Fibroblast of skin of right quadriceps (primary cell): ENCODE measurements around the gene TDRD3.
"Not testable (repeated sequence)": the region's sequence is repeated elsewhere in the genome, so short reads cannot be mapped to it uniquely, and the experiment has no call there.

Experiments
- DNase-seq: peaks from one replicate; pipeline ENCODE4 v3.0.0-alpha.2; 2013

The TDRD3 gene

GRCh38 chr13:60398907-60399589 is 2.0 kb downstream of the TDRD3 start:
- DNase-seq: no peak

GRCh38 chr13:60402022-60402421 is 5.0 kb downstream of the TDRD3 start:
- DNase-seq: no peak

GRCh38 chr13:60407095-60407494 is 10.1 kb downstream of the TDRD3 start:
- no peak for DNase-seq

- not testable (repeated sequence) for DNase-seq
Observed at GRCh38 chr13:60407852-60408251, 10.8 kb downstream of the TDRD3 start.

GRCh38 chr13:60409574-60410292 is 12.7 kb downstream of the TDRD3 start:
- DNase-seq: not testable (repeated sequence)

GRCh38 chr13:60410299-60410698 is 13.3 kb downstream of the TDRD3 start:
- no peak for DNase-seq

- DNase-seq: no peak
Observed at GRCh38 chr13:60411464-60411863, 14.4 kb downstream of the TDRD3 start.

- DNase-seq: no peak
Observed at GRCh38 chr13:60411983-60412382, 15.0 kb downstream of the TDRD3 start.

GRCh38 chr13:60412909-60413616 is 16.0 kb downstream of the TDRD3 start:
- DNase-seq: no peak

GRCh38 chr13:60414177-60414576 is 17.2 kb downstream of the TDRD3 start:
- no peak for DNase-seq

GRCh38 chr13:60417734-60418133 is 20.7 kb downstream of the TDRD3 start:
- no peak for DNase-seq

GRCh38 chr13:60418954-60419353 is 21.9 kb downstream of the TDRD3 start:
- DNase-seq: no peak

- DNase-seq: no peak
Observed at GRCh38 chr13:60425332-60425731, 28.3 kb downstream of the TDRD3 start.

GRCh38 chr13:60426075-60426474 is 29.1 kb downstream of the TDRD3 start:
- no peak for DNase-seq

GRCh38 chr13:60427285-60427684 is 30.3 kb downstream of the TDRD3 start:
- DNase-seq: no peak

- peak; percentile 51 for DNase-seq
Observed at GRCh38 chr13:60431108-60431700, 34.2 kb downstream of the TDRD3 start.

- no peak for DNase-seq
Observed at GRCh38 chr13:60433505-60433904, 36.5 kb downstream of the TDRD3 start.

- no peak for DNase-seq
Observed at GRCh38 chr13:60435762-60436374, 38.8 kb downstream of the TDRD3 start.

GRCh38 chr13:60439201-60439600 is 42.2 kb downstream of the TDRD3 start:
- no peak for DNase-seq

- no peak for DNase-seq
Observed at GRCh38 chr13:60441761-60442160, 44.7 kb downstream of the TDRD3 start.

- peak; percentile 40 for DNase-seq
Observed at GRCh38 chr13:60448907-60449510, 52.0 kb downstream of the TDRD3 start.

GRCh38 chr13:60453490-60453889 is 56.5 kb downstream of the TDRD3 start:
- peak; percentile 6 for DNase-seq

GRCh38 chr13:60454425-60454824 is 57.4 kb downstream of the TDRD3 start:
- no peak for DNase-seq
